ENCODE measurements around the gene TMEM74B. TPM values are rescaled to one million over a fixed set of nuclear protein-coding genes. Genes with fewer than 3 reads are reported as not detected.
A peak's percentile ranks its signal among the peaks of the same experiment; 100 is the strongest.

TMEM74B gene
- total RNA-seq, 1 experiment from 2014 or later, result 8.4 TPM

DNA sequence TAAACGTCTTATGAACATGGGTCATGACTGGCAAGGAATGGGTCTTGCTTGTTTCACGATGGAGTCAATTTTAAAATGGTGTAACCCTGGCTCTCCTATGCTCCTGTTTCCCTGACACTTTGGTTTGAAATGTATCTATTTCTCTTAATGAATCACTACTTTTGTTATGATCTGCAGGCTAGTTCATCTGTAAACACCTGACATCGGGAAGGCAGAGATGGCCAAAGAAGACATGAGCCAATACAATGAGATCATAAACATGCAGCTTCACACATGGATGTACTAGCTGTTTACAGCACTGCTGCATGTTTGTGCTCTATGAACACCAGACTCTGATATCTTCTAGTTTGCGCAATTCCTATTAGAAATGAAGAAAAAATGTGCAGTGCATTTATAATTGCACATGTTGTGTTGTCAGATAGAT lies 30.1 kb upstream of the TMEM74B start (continued):
- TF ChIP-seq ETV6 (CRISPR knock-in tag; IDR thresholded peaks at IDR 0.05) (no peak), ZNF219 (CRISPR knock-in tag; IDR thresholded peaks at IDR 0.05; ENCODE audit: borderline replicate concordance) (no peak), MYBL2 (CRISPR knock-in tag; IDR thresholded peaks at IDR 0.05) (no peak), RORB (CRISPR knock-in tag; IDR thresholded peaks at IDR 0.05) (no peak), NFYB (CRISPR knock-in tag; conservative IDR thresholded peaks at IDR 0.05; ENCODE audit: low read depth) (no peak)
- TF ChIP-seq, protein P1, sequence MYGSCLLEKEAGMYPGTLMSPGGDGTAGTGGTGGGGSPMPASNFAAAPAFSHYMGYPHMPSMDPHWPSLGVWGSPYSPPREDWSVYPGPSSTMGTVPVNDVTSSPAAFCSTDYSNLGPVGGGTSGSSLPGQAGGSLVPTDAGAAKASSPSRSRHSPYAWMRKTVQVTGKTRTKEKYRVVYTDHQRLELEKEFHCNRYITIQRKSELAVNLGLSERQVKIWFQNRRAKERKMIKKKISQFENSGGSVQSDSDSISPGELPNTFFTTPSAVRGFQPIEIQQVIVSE (CRISPR knock-in tag; IDR thresholded peaks at IDR 0.05; ENCODE audit: borderline replicate concordance), result no peak
- TF ChIP-seq, protein P2, sequence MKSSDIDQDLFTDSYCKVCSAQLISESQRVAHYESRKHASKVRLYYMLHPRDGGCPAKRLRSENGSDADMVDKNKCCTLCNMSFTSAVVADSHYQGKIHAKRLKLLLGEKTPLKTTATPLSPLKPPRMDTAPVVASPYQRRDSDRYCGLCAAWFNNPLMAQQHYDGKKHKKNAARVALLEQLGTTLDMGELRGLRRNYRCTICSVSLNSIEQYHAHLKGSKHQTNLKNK (CRISPR knock-in tag; IDR thresholded peaks at IDR 0.05), result no peak
- TF ChIP-seq, protein P3, sequence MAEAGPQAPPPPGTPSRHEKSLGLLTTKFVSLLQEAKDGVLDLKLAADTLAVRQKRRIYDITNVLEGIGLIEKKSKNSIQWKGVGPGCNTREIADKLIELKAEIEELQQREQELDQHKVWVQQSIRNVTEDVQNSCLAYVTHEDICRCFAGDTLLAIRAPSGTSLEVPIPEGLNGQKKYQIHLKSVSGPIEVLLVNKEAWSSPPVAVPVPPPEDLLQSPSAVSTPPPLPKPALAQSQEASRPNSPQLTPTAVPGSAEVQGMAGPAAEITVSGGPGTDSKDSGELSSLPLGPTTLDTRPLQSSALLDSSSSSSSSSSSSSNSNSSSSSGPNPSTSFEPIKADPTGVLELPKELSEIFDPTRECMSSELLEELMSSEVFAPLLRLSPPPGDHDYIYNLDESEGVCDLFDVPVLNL (CRISPR knock-in tag; IDR thresholded peaks at IDR 0.05; ENCODE audit: borderline replicate concordance, low read depth), result no peak
- TF ChIP-seq, protein P4, sequence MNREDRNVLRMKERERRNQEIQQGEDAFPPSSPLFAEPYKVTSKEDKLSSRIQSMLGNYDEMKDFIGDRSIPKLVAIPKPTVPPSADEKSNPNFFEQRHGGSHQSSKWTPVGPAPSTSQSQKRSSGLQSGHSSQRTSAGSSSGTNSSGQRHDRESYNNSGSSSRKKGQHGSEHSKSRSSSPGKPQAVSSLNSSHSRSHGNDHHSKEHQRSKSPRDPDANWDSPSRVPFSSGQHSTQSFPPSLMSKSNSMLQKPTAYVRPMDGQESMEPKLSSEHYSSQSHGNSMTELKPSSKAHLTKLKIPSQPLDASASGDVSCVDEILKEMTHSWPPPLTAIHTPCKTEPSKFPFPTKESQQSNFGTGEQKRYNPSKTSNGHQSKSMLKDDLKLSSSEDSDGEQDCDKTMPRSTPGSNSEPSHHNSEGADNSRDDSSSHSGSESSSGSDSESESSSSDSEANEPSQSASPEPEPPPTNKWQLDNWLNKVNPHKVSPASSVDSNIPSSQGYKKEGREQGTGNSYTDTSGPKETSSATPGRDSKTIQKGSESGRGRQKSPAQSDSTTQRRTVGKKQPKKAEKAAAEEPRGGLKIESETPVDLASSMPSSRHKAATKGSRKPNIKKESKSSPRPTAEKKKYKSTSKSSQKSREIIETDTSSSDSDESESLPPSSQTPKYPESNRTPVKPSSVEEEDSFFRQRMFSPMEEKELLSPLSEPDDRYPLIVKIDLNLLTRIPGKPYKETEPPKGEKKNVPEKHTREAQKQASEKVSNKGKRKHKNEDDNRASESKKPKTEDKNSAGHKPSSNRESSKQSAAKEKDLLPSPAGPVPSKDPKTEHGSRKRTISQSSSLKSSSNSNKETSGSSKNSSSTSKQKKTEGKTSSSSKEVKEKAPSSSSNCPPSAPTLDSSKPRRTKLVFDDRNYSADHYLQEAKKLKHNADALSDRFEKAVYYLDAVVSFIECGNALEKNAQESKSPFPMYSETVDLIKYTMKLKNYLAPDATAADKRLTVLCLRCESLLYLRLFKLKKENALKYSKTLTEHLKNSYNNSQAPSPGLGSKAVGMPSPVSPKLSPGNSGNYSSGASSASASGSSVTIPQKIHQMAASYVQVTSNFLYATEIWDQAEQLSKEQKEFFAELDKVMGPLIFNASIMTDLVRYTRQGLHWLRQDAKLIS (CRISPR knock-in tag; IDR thresholded peaks at IDR 0.05; ENCODE audit: borderline replicate concordance), result no peak
- TF ChIP-seq, protein P5, sequence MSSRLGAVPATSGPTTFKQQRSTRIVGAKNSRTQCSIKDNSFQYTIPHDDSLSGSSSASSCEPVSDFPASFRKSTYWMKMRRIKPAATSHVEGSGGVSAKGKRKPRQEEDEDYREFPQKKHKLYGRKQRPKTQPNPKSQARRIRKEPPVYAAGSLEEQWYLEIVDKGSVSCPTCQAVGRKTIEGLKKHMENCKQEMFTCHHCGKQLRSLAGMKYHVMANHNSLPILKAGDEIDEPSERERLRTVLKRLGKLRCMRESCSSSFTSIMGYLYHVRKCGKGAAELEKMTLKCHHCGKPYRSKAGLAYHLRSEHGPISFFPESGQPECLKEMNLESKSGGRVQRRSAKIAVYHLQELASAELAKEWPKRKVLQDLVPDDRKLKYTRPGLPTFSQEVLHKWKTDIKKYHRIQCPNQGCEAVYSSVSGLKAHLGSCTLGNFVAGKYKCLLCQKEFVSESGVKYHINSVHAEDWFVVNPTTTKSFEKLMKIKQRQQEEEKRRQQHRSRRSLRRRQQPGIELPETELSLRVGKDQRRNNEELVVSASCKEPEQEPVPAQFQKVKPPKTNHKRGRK (CRISPR knock-in tag; IDR thresholded peaks at IDR 0.05; ENCODE audit: borderline replicate concordance), result no peak

DNA sequence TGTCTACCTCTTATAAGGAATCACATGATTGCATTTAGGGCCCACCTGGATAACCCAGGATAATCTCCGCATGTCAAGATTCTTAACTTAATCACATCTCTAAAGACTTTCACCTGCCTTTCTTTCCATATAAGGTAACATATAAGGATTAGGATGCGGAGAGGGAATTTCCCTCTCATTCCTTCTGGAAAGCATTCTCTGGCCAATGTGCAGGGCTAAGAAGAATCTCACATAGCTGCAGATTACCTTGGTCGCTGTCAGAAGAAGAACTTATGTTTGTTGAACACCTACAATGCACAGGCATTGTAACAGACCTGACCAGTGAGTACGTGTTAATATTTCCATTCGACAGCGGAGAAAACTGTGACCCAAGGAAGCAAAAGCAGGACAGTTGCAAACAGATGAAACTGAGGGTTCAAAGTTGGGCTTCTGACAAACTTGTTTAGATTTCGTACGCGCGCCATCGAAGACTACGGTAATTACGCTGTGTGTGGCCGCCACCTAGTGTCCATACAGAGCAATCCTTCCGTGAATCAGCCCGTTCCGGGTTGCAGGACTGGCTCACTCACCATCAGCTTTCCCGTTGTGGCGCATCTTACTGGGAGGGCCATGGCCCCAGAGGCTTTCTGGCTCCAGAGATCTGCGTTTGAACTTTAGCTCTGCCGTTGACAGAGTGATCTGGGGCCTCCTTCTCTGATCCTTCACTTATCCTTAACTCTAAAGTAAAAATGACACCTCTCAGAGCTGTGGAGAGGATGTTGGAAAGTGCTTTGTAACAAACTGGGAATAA lies 28.0 kb upstream of the TMEM74B start:
- peaks cover 32% of the 10 kb centered on the region for H3K27me3 Mint-ChIP-seq (ENCODE audit: low read depth)
- H3K4me3 Mint-ChIP-seq, result no peak overlapping the region
- H3K36me3 Mint-ChIP-seq, result peaks cover 10% of the 10 kb centered on the region
- CTCF ChIA-PET, result interaction anchor here (0.6 to 3.1 kb wide), 32 partner anchors 10 to 526 kb away, joined by 3 to 11 read pairs (median 4); partner anchors contain the start of genes C20orf202, RAD21L1 and SNPH
- peak; percentile 96 for ATAC-seq
- no peak overlapping the region for H3K27ac Mint-ChIP-seq
- POLR2A ChIA-PET, result no interaction called here
- TF ChIP-seq GABPB1 (CRISPR knock-in tag; IDR thresholded peaks at IDR 0.05), result peak; percentile 33; the same call in 1 of the 2 replicates
- TF ChIP-seq, protein P6, sequence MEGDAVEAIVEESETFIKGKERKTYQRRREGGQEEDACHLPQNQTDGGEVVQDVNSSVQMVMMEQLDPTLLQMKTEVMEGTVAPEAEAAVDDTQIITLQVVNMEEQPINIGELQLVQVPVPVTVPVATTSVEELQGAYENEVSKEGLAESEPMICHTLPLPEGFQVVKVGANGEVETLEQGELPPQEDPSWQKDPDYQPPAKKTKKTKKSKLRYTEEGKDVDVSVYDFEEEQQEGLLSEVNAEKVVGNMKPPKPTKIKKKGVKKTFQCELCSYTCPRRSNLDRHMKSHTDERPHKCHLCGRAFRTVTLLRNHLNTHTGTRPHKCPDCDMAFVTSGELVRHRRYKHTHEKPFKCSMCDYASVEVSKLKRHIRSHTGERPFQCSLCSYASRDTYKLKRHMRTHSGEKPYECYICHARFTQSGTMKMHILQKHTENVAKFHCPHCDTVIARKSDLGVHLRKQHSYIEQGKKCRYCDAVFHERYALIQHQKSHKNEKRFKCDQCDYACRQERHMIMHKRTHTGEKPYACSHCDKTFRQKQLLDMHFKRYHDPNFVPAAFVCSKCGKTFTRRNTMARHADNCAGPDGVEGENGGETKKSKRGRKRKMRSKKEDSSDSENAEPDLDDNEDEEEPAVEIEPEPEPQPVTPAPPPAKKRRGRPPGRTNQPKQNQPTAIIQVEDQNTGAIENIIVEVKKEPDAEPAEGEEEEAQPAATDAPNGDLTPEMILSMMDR (IDR thresholded peaks at IDR 0.05), result peak; percentile 73
- no peak for TF ChIP-seq ESRRA (CRISPR knock-in tag; IDR thresholded peaks at IDR 0.05; ENCODE audit: borderline replicate concordance)
- H3K4me1 Mint-ChIP-seq, result peaks cover 30% of the 10 kb centered on the region
- peaks cover 9% of the 10 kb centered on the region for H3K9me3 Mint-ChIP-seq
- DNase-seq (ENCODE audit: low spot score), result peak; percentile 80

Measured in WTC11 (cell line).